ENCODE measurements around the gene DCC.

The DCC gene

GRCh38 chr18:52945552-52945951 is 605.6 kb downstream of the DCC start:
- POLR2A ChIA-PET (ENCODE audit: low non-redundant PET) = no interaction called here
- no peak for DNase-seq (ENCODE audit: low spot score)
- TF ChIP-seq CTCF (conservative IDR thresholded peaks at IDR 0.05; ENCODE audit: low read depth) = no peak
- CTCF ChIA-PET = no interaction called here
- no peak overlapping the region for H3K27ac ChIP-seq

- no peak for TF ChIP-seq CTCF (conservative IDR thresholded peaks at IDR 0.05; ENCODE audit: low read depth)
- CTCF ChIA-PET = no interaction called here
- POLR2A ChIA-PET (ENCODE audit: low non-redundant PET) = no interaction called here
- DNase-seq (ENCODE audit: low spot score) = no peak
- H3K27ac ChIP-seq = no peak overlapping the region
These were observed 609.0 kb downstream of the DCC start for GRCh38 chr18:52948868-52949444.

GRCh38 chr18:52950155-52950554 is 610.2 kb downstream of the DCC start:
- no peak overlapping the region for H3K27ac ChIP-seq
- ChIA-PET CTCF (no interaction called here), POLR2A (ENCODE audit: low non-redundant PET) (no interaction called here)
- DNase-seq (ENCODE audit: low spot score) = no peak
- no peak for TF ChIP-seq CTCF (conservative IDR thresholded peaks at IDR 0.05; ENCODE audit: low read depth)

GRCh38 chr18:52953387-52953786 is 613.4 kb downstream of the DCC start:
- no peak for TF ChIP-seq CTCF (conservative IDR thresholded peaks at IDR 0.05; ENCODE audit: low read depth)
- CTCF ChIA-PET = no interaction called here
- no peak for DNase-seq (ENCODE audit: low spot score)
- POLR2A ChIA-PET (ENCODE audit: low non-redundant PET) = no interaction called here
- H3K27ac ChIP-seq = no peak overlapping the region

- no peak overlapping the region for H3K27ac ChIP-seq
- CTCF ChIA-PET = no interaction called here
- POLR2A ChIA-PET (ENCODE audit: low non-redundant PET) = no interaction called here
- no peak for TF ChIP-seq CTCF (conservative IDR thresholded peaks at IDR 0.05; ENCODE audit: low read depth)
- no peak for DNase-seq (ENCODE audit: low spot score)
These were observed 623.5 kb downstream of the DCC start for GRCh38 chr18:52963481-52963880.

GRCh38 chr18:52970686-52971085 is 630.7 kb downstream of the DCC start:
- no peak for TF ChIP-seq CTCF (conservative IDR thresholded peaks at IDR 0.05; ENCODE audit: low read depth)
- POLR2A ChIA-PET (ENCODE audit: low non-redundant PET) = no interaction called here
- CTCF ChIA-PET = no interaction called here

GRCh38 chr18:52971097-52971496 is 631.1 kb downstream of the DCC start:
- TF ChIP-seq CTCF (conservative IDR thresholded peaks at IDR 0.05; ENCODE audit: low read depth) = no peak
- no peak overlapping the region for H3K27ac ChIP-seq
- ChIA-PET CTCF (no interaction called here), POLR2A (ENCODE audit: low non-redundant PET) (no interaction called here)
- DNase-seq (ENCODE audit: low spot score) = no peak

More at GRCh38 chr18:52970686-52971085, 630.7 kb downstream of the DCC start:
- no peak overlapping the region for H3K27ac ChIP-seq
- no peak for DNase-seq (ENCODE audit: low spot score)

Measured in RWPE1 (cell line).